Activated CD8-positive, alpha-beta memory T cell treated with anti-CD3 and anti-CD28 coated beads, Interleukin-2, amount 50 U/mL, for 4 hours (primary cell): ENCODE data around the gene ARSB.

Experiments
- DNase-seq: peaks from one replicate; pipeline ENCODE4 v3.0.0-alpha.2; 2020

ARSB gene

GRCh38 chr5:78985116-78985724, at the start of gene ARSB:
Gene ARSB, minus strand, starts transcription at chr5:78985310. Its CDS starts 62 bp downstream, at chr5:78985248.
- DNase-seq: peak; percentile 55

- DNase-seq: no peak
These were observed 47.7 kb upstream of the ARSB start for GRCh38 chr5:79032782-79033181.

GRCh38 chr5:79032031-79032695, 47.1 kb upstream of the ARSB start:
- no peak for DNase-seq

- no peak for DNase-seq
These were observed 46.4 kb upstream of the ARSB start for GRCh38 chr5:79031485-79031867.

- no peak for DNase-seq
These were observed 45.8 kb upstream of the ARSB start for GRCh38 chr5:79030663-79031484.

GRCh38 chr5:79025054-79025472, 40.0 kb upstream of the ARSB start:
- DNase-seq: peak; percentile 48

GRCh38 chr5:79023947-79024346, 38.8 kb upstream of the ARSB start:
- no peak for DNase-seq

GRCh38 chr5:79023348-79023747, 38.2 kb upstream of the ARSB start:
- DNase-seq: no peak

GRCh38 chr5:79022771-79023170, 37.7 kb upstream of the ARSB start:
- no peak for DNase-seq

GRCh38 chr5:79021753-79022152, 36.6 kb upstream of the ARSB start:
- DNase-seq: no peak

- DNase-seq: peak; percentile 36
These were observed 35.9 kb upstream of the ARSB start for GRCh38 chr5:79020861-79021561.

- no peak for DNase-seq
These were observed 29.5 kb upstream of the ARSB start for GRCh38 chr5:79014631-79015030.

GRCh38 chr5:79011869-79012268, 26.8 kb upstream of the ARSB start:
- no peak for DNase-seq

GRCh38 chr5:79011219-79011836, 26.2 kb upstream of the ARSB start:
- DNase-seq: no peak

GRCh38 chr5:79008362-79008761, 23.3 kb upstream of the ARSB start:
- no peak for DNase-seq

- no peak for DNase-seq
These were observed 22.8 kb upstream of the ARSB start for GRCh38 chr5:79007872-79008271.

- DNase-seq: no peak
These were observed 21.0 kb upstream of the ARSB start for GRCh38 chr5:79005936-79006631.

- DNase-seq: no peak
These were observed 20.0 kb upstream of the ARSB start for GRCh38 chr5:79005151-79005550.

- no peak for DNase-seq
These were observed 17.3 kb upstream of the ARSB start for GRCh38 chr5:79002374-79002773.

GRCh38 chr5:79001471-79001870, 16.4 kb upstream of the ARSB start:
- DNase-seq: no peak

GRCh38 chr5:78997090-78997489, 12.0 kb upstream of the ARSB start:
- DNase-seq: no peak

- DNase-seq: no peak
These were observed 10.5 kb upstream of the ARSB start for GRCh38 chr5:78995521-78996007.
